ENCODE results near the gene TXNL4A.

- TF ChIP-seq POLR2A (IDR thresholded peaks at IDR 0.05; ENCODE audit: low read depth, low read length) (no peak), TAF1 (IDR thresholded peaks at IDR 0.05; ENCODE audit: borderline replicate concordance, low read depth, low read length) (no peak), POLR2AphosphoS5 (IDR thresholded peaks at IDR 0.05; ENCODE audit: low read depth, low read length) (no peak)
Observed at GRCh38 chr18:79949697-79950487, 38.5 kb downstream of the TXNL4A start.
